HepG2 (cell line): ENCODE results near the gene ADAMTS4. TPM values are rescaled to one million over a fixed set of nuclear protein-coding genes. Genes with fewer than 3 reads are reported as not detected.

Experiments
- FOXP4 ChIP-seq: sonication (generic); formaldehyde crosslinking; IDR thresholded peaks from 2 replicates; pipeline ENCODE4 v1.4.0; 2020; ENCODE audit warnings: missing genetic modification reagents
- GATAD1 ChIP-seq: IDR thresholded peaks from 2 replicates; pipeline ENCODE4 v1.6.1; 2016; ENCODE audit warnings: missing genetic modification reagents, missing compliant biosample characterization
- HNRNPL ChIP-seq: fragments of 200-400 bp; formaldehyde crosslinking; IDR thresholded peaks from 2 replicates; pipeline ENCODE4 v1.6.1; 2017; ENCODE audit warnings: mild to moderate bottlenecking, low read depth, low read length
- LCORL ChIP-seq, 2 experiments: fragments of 450-650 bp in 1 of 2; sonication (generic) in 1 of 2; formaldehyde crosslinking in 1 of 2; IDR thresholded peaks; 2 replicates each; pipeline versions ENCODE4 v1.5.0 to v1.6.1; 2017 to 2020; ENCODE audit warnings: antibody characterized with exemption in 1 of 2, missing genetic modification reagents in 1 of 2
- MAFK ChIP-seq, 2 experiments: IDR thresholded peaks in 1 of 2; conservative IDR thresholded peaks in 1 of 2; 2 replicates each; pipeline ENCODE4 v1.6.1; 2011; ENCODE audit warnings: improper control_type of control experiment in 2 of 2, low read length in 2 of 2
- TCF7 ChIP-seq: sonication (generic); IDR thresholded peaks from 2 replicates; pipeline ENCODE4 v1.6.1; 2016; ENCODE audit warnings: antibody characterized with exemption, low read depth
- ZBTB46 ChIP-seq: sonication (generic); formaldehyde crosslinking; IDR thresholded peaks from 2 replicates; pipeline ENCODE4 v1.4.0; 2020; ENCODE audit warnings: mild to moderate bottlenecking, missing genetic modification reagents, borderline replicate concordance
- ZFP36L2 ChIP-seq: sonication (generic); formaldehyde crosslinking; IDR thresholded peaks from 2 replicates; pipeline ENCODE4 v1.4.0; 2020; ENCODE audit warnings: missing genetic modification reagents
- ZNF354B ChIP-seq: sonication (generic); formaldehyde crosslinking; IDR thresholded peaks from 2 replicates; pipeline ENCODE4 v1.8.0; 2022; ENCODE audit warnings: mild to moderate bottlenecking, missing genetic modification reagents
- ZNF558 ChIP-seq: sonication (generic); formaldehyde crosslinking; IDR thresholded peaks from 2 replicates; pipeline ENCODE4 v1.9.0; 2022; ENCODE audit warnings: mild to moderate bottlenecking, missing genetic modification reagents, borderline replicate concordance
- ZNF761 ChIP-seq: sonication (generic); formaldehyde crosslinking; conservative IDR thresholded peaks from 2 replicates; pipeline ENCODE4 v1.4.0; 2020; ENCODE audit warnings: mild to moderate bottlenecking, missing genetic modification reagents
- polyA plus RNA-seq, 8 experiments: library from polyadenylated mRNA; depleted of rRNA in 3 of 8; stranded (reverse) in 7 of 8; unstranded in 1 of 8; fragments of >200 nt; fragmentation: Illumina TruSeq in 4 of 8; extraction: Trizol in 4 of 8; gene quantifications; 2 replicates each; pipeline versions ENCODE4 v1.2.1 to v1.2.3, GENCODE V29; 2011 to 2016; ENCODE audit warnings: low read depth in 4 of 8, missing spikeins in 1 of 8, mixed read lengths in 1 of 8; ENCODE audit not compliant: insufficient read depth in 1 of 8
- total RNA-seq, 5 experiments: library from RNA; depleted of rRNA; stranded (reverse); fragments of >200 nt; fragmentation: Illumina TruSeq; extraction: Trizol; gene quantifications; 2 replicates each; pipeline ENCODE4 v1.2.3, GENCODE V29; 2016; ENCODE audit warnings: low read depth in 1 of 5
- TF ChIP-seq, protein P1 (sequence below): sonication (generic); formaldehyde crosslinking; IDR thresholded peaks from 2 replicates; pipeline ENCODE4 v1.4.0; 2020; ENCODE audit warnings: missing genetic modification reagents, borderline replicate concordance
- TF ChIP-seq, protein P2 (sequence below): sonication (generic); formaldehyde crosslinking; IDR thresholded peaks from 2 replicates; pipeline ENCODE4 v1.5.1; 2020; ENCODE audit warnings: mild to moderate bottlenecking, missing genetic modification reagents, moderate library complexity
- TF ChIP-seq, protein P3 (sequence below): sonication (generic); formaldehyde crosslinking; IDR thresholded peaks from 2 replicates; pipeline ENCODE4 v1.8.0; 2022; ENCODE audit warnings: mild to moderate bottlenecking, missing genetic modification reagents, moderate library complexity
- TF ChIP-seq, protein P4 (sequence below): IDR thresholded peaks from 2 replicates; pipeline ENCODE4 v1.6.1; 2016; ENCODE audit warnings: missing compliant biosample characterization, missing genetic modification reagents, borderline replicate concordance

The ADAMTS4 gene
- total and polyA plus RNA-seq, 2 of the 13 experiments (the other 11 are each of a cell fraction or from before 2014, with no cell fraction given), result 0.51 to 1.7 TPM

- TF ChIP-seq ZBTB46 (CRISPR knock-in tag), result no peak
- TF ChIP-seq TCF7, result no peak
- no peak for TF ChIP-seq ZNF761 (CRISPR knock-in tag)
- no peak for TF ChIP-seq ZNF354B (CRISPR knock-in tag)
- 0 out of 2 replicates have a peak, but pooled peaks have one; percentile 73 for TF ChIP-seq HNRNPL
- no peak for TF ChIP-seq ZNF558
- TF ChIP-seq, protein P1, sequence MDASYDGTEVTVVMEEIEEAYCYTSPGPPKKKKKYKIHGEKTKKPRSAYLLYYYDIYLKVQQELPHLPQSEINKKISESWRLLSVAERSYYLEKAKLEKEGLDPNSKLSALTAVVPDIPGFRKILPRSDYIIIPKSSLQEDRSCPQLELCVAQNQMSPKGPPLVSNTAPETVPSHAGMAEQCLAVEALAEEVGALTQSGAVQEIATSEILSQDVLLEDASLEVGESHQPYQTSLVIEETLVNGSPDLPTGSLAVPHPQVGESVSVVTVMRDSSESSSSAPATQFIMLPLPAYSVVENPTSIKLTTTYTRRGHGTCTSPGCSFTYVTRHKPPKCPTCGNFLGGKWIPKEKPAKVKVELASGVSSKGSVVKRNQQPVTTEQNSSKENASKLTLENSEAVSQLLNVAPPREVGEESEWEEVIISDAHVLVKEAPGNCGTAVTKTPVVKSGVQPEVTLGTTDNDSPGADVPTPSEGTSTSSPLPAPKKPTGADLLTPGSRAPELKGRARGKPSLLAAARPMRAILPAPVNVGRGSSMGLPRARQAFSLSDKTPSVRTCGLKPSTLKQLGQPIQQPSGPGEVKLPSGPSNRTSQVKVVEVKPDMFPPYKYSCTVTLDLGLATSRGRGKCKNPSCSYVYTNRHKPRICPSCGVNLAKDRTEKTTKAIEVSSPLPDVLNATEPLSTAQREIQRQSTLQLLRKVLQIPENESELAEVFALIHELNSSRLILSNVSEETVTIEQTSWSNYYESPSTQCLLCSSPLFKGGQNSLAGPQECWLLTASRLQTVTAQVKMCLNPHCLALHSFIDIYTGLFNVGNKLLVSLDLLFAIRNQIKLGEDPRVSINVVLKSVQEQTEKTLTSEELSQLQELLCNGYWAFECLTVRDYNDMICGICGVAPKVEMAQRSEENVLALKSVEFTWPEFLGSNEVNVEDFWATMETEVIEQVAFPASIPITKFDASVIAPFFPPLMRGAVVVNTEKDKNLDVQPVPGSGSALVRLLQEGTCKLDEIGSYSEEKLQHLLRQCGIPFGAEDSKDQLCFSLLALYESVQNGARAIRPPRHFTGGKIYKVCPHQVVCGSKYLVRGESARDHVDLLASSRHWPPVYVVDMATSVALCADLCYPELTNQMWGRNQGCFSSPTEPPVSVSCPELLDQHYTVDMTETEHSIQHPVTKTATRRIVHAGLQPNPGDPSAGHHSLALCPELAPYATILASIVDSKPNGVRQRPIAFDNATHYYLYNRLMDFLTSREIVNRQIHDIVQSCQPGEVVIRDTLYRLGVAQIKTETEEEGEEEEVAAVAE (CRISPR knock-in tag), result no peak
- TF ChIP-seq ZFP36L2 (CRISPR knock-in tag), result no peak
- TF ChIP-seq LCORL (IDR thresholded peaks at IDR 0.05), result no peak
- TF ChIP-seq LCORL (CRISPR knock-in tag; IDR thresholded peaks at IDR 0.05), result no peak
- no peak for TF ChIP-seq MAFK (conservative IDR thresholded peaks at IDR 0.05 in 1 of 2, IDR thresholded peaks at IDR 0.05 in 1 of 2; ENCODE audit: low read length in 2 of 2)
- TF ChIP-seq, protein P2, sequence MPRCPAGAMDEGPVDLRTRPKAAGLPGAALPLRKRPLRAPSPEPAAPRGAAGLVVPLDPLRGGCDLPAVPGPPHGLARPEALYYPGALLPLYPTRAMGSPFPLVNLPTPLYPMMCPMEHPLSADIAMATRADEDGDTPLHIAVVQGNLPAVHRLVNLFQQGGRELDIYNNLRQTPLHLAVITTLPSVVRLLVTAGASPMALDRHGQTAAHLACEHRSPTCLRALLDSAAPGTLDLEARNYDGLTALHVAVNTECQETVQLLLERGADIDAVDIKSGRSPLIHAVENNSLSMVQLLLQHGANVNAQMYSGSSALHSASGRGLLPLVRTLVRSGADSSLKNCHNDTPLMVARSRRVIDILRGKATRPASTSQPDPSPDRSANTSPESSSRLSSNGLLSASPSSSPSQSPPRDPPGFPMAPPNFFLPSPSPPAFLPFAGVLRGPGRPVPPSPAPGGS (CRISPR knock-in tag), result peak; percentile 73; the same call in 1 of the 2 replicates
- TF ChIP-seq, protein P3, sequence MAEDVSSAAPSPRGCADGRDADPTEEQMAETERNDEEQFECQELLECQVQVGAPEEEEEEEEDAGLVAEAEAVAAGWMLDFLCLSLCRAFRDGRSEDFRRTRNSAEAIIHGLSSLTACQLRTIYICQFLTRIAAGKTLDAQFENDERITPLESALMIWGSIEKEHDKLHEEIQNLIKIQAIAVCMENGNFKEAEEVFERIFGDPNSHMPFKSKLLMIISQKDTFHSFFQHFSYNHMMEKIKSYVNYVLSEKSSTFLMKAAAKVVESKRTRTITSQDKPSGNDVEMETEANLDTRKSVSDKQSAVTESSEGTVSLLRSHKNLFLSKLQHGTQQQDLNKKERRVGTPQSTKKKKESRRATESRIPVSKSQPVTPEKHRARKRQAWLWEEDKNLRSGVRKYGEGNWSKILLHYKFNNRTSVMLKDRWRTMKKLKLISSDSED, result no peak
- no peak; the same call in 1 of the 2 replicates for TF ChIP-seq FOXP4 (CRISPR knock-in tag)
- TF ChIP-seq GATAD1 (CRISPR knock-in tag), result no peak
- TF ChIP-seq, protein P4, sequence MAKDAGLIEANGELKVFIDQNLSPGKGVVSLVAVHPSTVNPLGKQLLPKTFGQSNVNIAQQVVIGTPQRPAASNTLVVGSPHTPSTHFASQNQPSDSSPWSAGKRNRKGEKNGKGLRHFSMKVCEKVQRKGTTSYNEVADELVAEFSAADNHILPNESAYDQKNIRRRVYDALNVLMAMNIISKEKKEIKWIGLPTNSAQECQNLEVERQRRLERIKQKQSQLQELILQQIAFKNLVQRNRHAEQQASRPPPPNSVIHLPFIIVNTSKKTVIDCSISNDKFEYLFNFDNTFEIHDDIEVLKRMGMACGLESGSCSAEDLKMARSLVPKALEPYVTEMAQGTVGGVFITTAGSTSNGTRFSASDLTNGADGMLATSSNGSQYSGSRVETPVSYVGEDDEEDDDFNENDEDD (CRISPR knock-in tag), result no peak
These were observed 509 bp downstream of the ADAMTS4 start (continued) for GRCh38 chr1:161198194-161198896.
